Neural cell (in vitro differentiated cells): ENCODE data around the gene SPTB. TPM values are rescaled to one million over a fixed set of nuclear protein-coding genes. Genes with fewer than 3 reads are reported as not detected.

Source experiments
- H2AFZ ChIP-seq: fragments of 200-600, 300-800 bp; sonication (generic), shearing (Covaris generic); 2 replicates; pipeline ENCODE4 v1.6.0; 2014; ENCODE audit warnings: low read depth, mild to moderate bottlenecking, antibody characterized with exemption, low read length, moderate library complexity
- H3F3A ChIP-seq: fragments of 200-600 bp; shearing (Covaris generic); 2 replicates; pipeline ENCODE4 v1.6.1; 2016; ENCODE audit warnings: mild to moderate bottlenecking, moderate library complexity, mixed read lengths, antibody characterized with exemption, low read length; ENCODE audit not compliant: insufficient read depth, poor library complexity, severe bottlenecking
- H3K27ac ChIP-seq: fragments of 200-600, 300-800 bp; sonication (generic), shearing (Covaris generic); 2 replicates; pipeline ENCODE4 v1.5.1; 2014; ENCODE audit warnings: mild to moderate bottlenecking, low read length, moderate library complexity
- H3K27me3 ChIP-seq: fragments of 300-800, 200-600 bp; sonication (generic), shearing (Covaris generic); 2 replicates; pipeline ENCODE4 v1.6.0; 2014; ENCODE audit warnings: mild to moderate bottlenecking, low read depth, low read length, moderate library complexity; ENCODE audit not compliant: insufficient read depth
- H3K36me3 ChIP-seq: fragments of 300-800, 200-600 bp; sonication (generic), shearing (Covaris generic); 2 replicates; pipeline ENCODE4 v1.5.1; 2014; ENCODE audit warnings: mild to moderate bottlenecking, antibody characterized with exemption, low read length, moderate library complexity; ENCODE audit not compliant: insufficient read depth
- H3K4me2 ChIP-seq: fragments of 300-800, 200-600 bp; sonication (generic), shearing (Covaris generic); 2 replicates; pipeline ENCODE4 v1.6.0; 2014; ENCODE audit warnings: mild to moderate bottlenecking, low read length
- H3K4me3 ChIP-seq: fragments of 300-800, 200-600 bp; sonication (generic), shearing (Covaris generic); 2 replicates; pipeline ENCODE4 v1.5.1; 2014; ENCODE audit warnings: mild to moderate bottlenecking, low read length, moderate library complexity
- H3K79me2 ChIP-seq: fragments of 200-600 bp; shearing (Covaris generic); replicated peaks from 2 replicates; pipeline ENCODE4 v1.6.0; 2014; ENCODE audit warnings: mild to moderate bottlenecking, low read length, moderate library complexity; ENCODE audit not compliant: insufficient read depth
- H3K9ac ChIP-seq: fragments of 300-800, 200-600 bp; sonication (generic), shearing (Covaris generic); 2 replicates; pipeline ENCODE4 v1.6.1; 2016; ENCODE audit warnings: mild to moderate bottlenecking, low read length, mixed read lengths
- H3K9me2 ChIP-seq: fragments of 200-600 bp; shearing (Covaris generic); 2 replicates; pipeline ENCODE4 v1.6.1; 2016; ENCODE audit warnings: mild to moderate bottlenecking, low read length, mixed read lengths; ENCODE audit not compliant: insufficient read depth
- H3K9me3 ChIP-seq: fragments of 200-600, 300-800 bp; sonication (generic), shearing (Covaris generic); 2 replicates; pipeline ENCODE4 v1.6.1; 2016; ENCODE audit warnings: mild to moderate bottlenecking, mixed run types, low read length, moderate library complexity, mixed read lengths
- H4K20me1 ChIP-seq: fragments of 200-600 bp; shearing (Covaris generic); 2 replicates; pipeline ENCODE4 v1.6.1; 2016; ENCODE audit warnings: mild to moderate bottlenecking, mixed run types; ENCODE audit not compliant: insufficient read depth
- CTCF ChIP-seq: fragments of 450-650 bp; IDR thresholded peaks from 2 replicates; pipeline ENCODE4 v1.5.1; 2014; ENCODE audit warnings: antibody characterized with exemption, mild to moderate bottlenecking, moderate library complexity; ENCODE audit not compliant: poor library complexity, severe bottlenecking
- EP300 ChIP-seq: fragments of 450-650 bp; conservative IDR thresholded peaks from 2 replicates; pipeline ENCODE4 v1.6.1; 2014; ENCODE audit warnings: antibody characterized with exemption, mild to moderate bottlenecking, moderate library complexity; ENCODE audit not compliant: poor library complexity, severe bottlenecking
- EZH2 ChIP-seq: fragments of 200-600, 300-800 bp; shearing (Covaris generic), sonication (generic); IDR thresholded peaks from 2 replicates; pipeline ENCODE4 v1.6.1; 2014; ENCODE audit warnings: antibody characterized with exemption, low read length, borderline replicate concordance, mild to moderate bottlenecking; ENCODE audit not compliant: insufficient read depth, poor library complexity, severe bottlenecking
- MXI1 ChIP-seq: fragments of 450-650 bp; conservative IDR thresholded peaks from 2 replicates; pipeline ENCODE4 v1.6.1; 2014; ENCODE audit warnings: antibody characterized with exemption, mild to moderate bottlenecking; ENCODE audit not compliant: poor library complexity, severe bottlenecking
- POLR2AphosphoS5 ChIP-seq: IDR thresholded peaks from 2 replicates; pipeline ENCODE4 v1.6.1; 2012
- RAD21 ChIP-seq: fragments of 450-650 bp; conservative IDR thresholded peaks from 2 replicates; pipeline ENCODE4 v1.6.1; 2014; ENCODE audit warnings: antibody characterized with exemption, mild to moderate bottlenecking, moderate library complexity
- REST ChIP-seq: IDR thresholded peaks from 2 replicates; pipeline ENCODE4 v1.6.1; 2012; ENCODE audit warnings: borderline replicate concordance
- SMC3 ChIP-seq: fragments of 450-650 bp; conservative IDR thresholded peaks from 2 replicates; pipeline ENCODE4 v1.6.1; 2014; ENCODE audit warnings: antibody characterized with exemption, mild to moderate bottlenecking, moderate library complexity; ENCODE audit not compliant: poor library complexity
- TAF1 ChIP-seq: IDR thresholded peaks from 2 replicates; pipeline ENCODE4 v1.6.1; 2012; ENCODE audit warnings: low read depth
- polyA minus RNA-seq: library from RNA; depleted of rRNA, polyadenylated mRNA; stranded (reverse); fragments of >200 nt; gene quantifications from 2 replicates; pipeline ENCODE4 v1.2.3, GENCODE V29; 2014
- polyA plus RNA-seq: library from polyadenylated mRNA; depleted of rRNA; stranded (reverse); fragments of >200 nt; gene quantifications from 2 replicates; pipeline ENCODE4 v1.2.3, GENCODE V29; 2014

Gene SPTB
- polyA plus RNA-seq (1.9 and 2.8 TPM in 2 replicates), polyA minus RNA-seq (11.4 and 11.8 TPM in 2 replicates)

GRCh38 chr14:64879635-64880220 is at the start of gene SPTB:
Gene SPTB (minus strand): TSS chr14:64879907. CDS start chr14:64823094, 56,813 bp downstream.
- peak within 1 kb of the TSS; percentile 64 for H3K9ac ChIP-seq
- no peaks in the 10 kb centered on the region for H3K9me3 ChIP-seq
- no peaks in the 10 kb centered on the region for H4K20me1 ChIP-seq
- H3K27me3 ChIP-seq, result peaks cover 77% of the 10 kb centered on the region
- H3K4me3 ChIP-seq, result peak within 1 kb of the TSS; percentile 82
- H3K4me2 ChIP-seq, result peak within 1 kb of the TSS; percentile 86
- H3K9me2 ChIP-seq, result no peaks in the 10 kb centered on the region
- H3K27ac ChIP-seq, result no peak within 1 kb of the TSS
- no peaks in the 10 kb centered on the region for H3K36me3 ChIP-seq
- H2AFZ ChIP-seq, result peak within 1 kb of the TSS; percentile 40
- no peaks in the 10 kb centered on the region for H3K79me2 ChIP-seq
- TF ChIP-seq EP300 (no peak), RAD21 (no peak), POLR2AphosphoS5 (no peak), REST (no peak), CTCF (no peak), SMC3 (no peak), MXI1 (no peak), EZH2 (no peak), TAF1 (no peak)
- no peaks in the 10 kb centered on the region for H3F3A ChIP-seq

GRCh38 chr14:64929014-64929359 is 49.3 kb upstream of the SPTB start:
- Histone ChIP-seq H3K9me2 (no peaks in the 10 kb centered on the region), H3K9ac (no peak overlapping the region), H4K20me1 (no peaks in the 10 kb centered on the region), H3K9me3 (no peaks in the 10 kb centered on the region), H3K79me2 (no peaks in the 10 kb centered on the region), H2AFZ (no peak overlapping the region), H3K4me3 (no peak overlapping the region), H3K27me3 (no peaks in the 10 kb centered on the region), H3F3A (no peaks in the 10 kb centered on the region), H3K27ac (no peak overlapping the region), H3K36me3 (no peaks in the 10 kb centered on the region), H3K4me2 (no peak overlapping the region)
- no peak for TF ChIP-seq SMC3
- TF ChIP-seq REST, result no peak
- no peak for TF ChIP-seq POLR2AphosphoS5
- TF ChIP-seq CTCF, result no peak
- no peak for TF ChIP-seq EZH2
- TF ChIP-seq MXI1, result no peak
- TF ChIP-seq RAD21, result no peak
- TF ChIP-seq TAF1, result no peak
- no peak for TF ChIP-seq EP300
